Natural killer cell (primary cell): ENCODE measurements around the gene GYS2. TPM values are rescaled to one million over a fixed set of nuclear protein-coding genes. Genes with fewer than 3 reads are reported as not detected.

ENCODE experiments used
- ATAC-seq, 3 donors: fragments of 150-1000 bp in 2 of 3; fragments of 200-7000 bp in 1 of 3; cut with Tn5 transposase; 1 replicate in 1 of 3; 2 replicates in 2 of 3; pipeline ENCODE4 v1.10.0; 2021; ENCODE audit warnings: mild to moderate bottlenecking in 2 of 3, moderate library complexity in 2 of 3
- DNase-seq, 2 donors: peaks; one replicate each; pipeline versions ENCODE4 v3.0.0 to v3.0.0-alpha.2; 2013 to 2021; ENCODE audit warnings: mixed read lengths in 1 of 2
- H3K27ac ChIP-seq: one replicate; pipeline ENCODE4 v1.5.1; 2013; ENCODE audit warnings: mild to moderate bottlenecking, low read length
- H3K27me3 ChIP-seq: one replicate; pipeline ENCODE4 v1.6.1; 2013; ENCODE audit warnings: low read length; ENCODE audit not compliant: control insufficient read depth, insufficient read depth
- H3K36me3 ChIP-seq: one replicate; pipeline ENCODE4 v1.6.1; 2013; ENCODE audit warnings: low read length; ENCODE audit not compliant: control insufficient read depth, insufficient read depth
- H3K4me1 ChIP-seq: one replicate; pipeline ENCODE4 v1.6.1; 2013; ENCODE audit warnings: low read length; ENCODE audit not compliant: control insufficient read depth, insufficient read depth
- H3K4me3 ChIP-seq: one replicate; pipeline ENCODE4 v1.5.1; 2013; ENCODE audit warnings: low read length
- H3K9me3 ChIP-seq: one replicate; pipeline ENCODE4 v1.6.1; 2013; ENCODE audit warnings: low read length; ENCODE audit not compliant: control insufficient read depth, insufficient read depth
- H3K27ac Mint-ChIP-seq, 2 donors: one replicate each; pipeline ENCODE4 v1.8.0; 2022; ENCODE audit warnings: mild to moderate bottlenecking in 2 of 2, mixed read lengths in 2 of 2, moderate library complexity in 1 of 2
- H3K27me3 Mint-ChIP-seq, 2 donors: one replicate each; pipeline ENCODE4 v1.8.0; 2022; ENCODE audit warnings: low read depth in 2 of 2, mixed read lengths in 2 of 2
- H3K36me3 Mint-ChIP-seq: one replicate; pipeline ENCODE4 v1.8.0; 2022; ENCODE audit warnings: mixed read lengths
- H3K4me1 Mint-ChIP-seq, 2 donors: one replicate each; pipeline ENCODE4 v1.8.0; 2022; ENCODE audit warnings: mixed read lengths in 2 of 2
- H3K4me3 Mint-ChIP-seq: one replicate; pipeline ENCODE4 v1.8.0; 2022; ENCODE audit warnings: mild to moderate bottlenecking, moderate library complexity, mixed read lengths
- H3K9me3 Mint-ChIP-seq, 2 donors: one replicate each; pipeline ENCODE4 v1.8.0; 2022; ENCODE audit warnings: mixed read lengths in 2 of 2
- WGBS: methylation state at CpG from one replicate; pipeline ENCODE4 v1.1.7; 2013; ENCODE audit warnings: missing lambda C conversion rate; ENCODE audit not compliant: insufficient coverage; 5-methylcytosine and 5-hydroxymethylcytosine counted together
- intact Hi-C: fragments of 100-400 bp; cut with micrococcal nuclease; formaldehyde crosslinking; loops from one replicate; pipeline ENCODE4 v1.14.2; 2022
- total RNA-seq, 4 donors: library from RNA; stranded (reverse); fragments of 120-200 nt in 1 of 4; gene quantifications; one replicate each; pipeline versions ENCODE4 v1.2.3 to v1.2.4, GENCODE V29; 2013 to 2022
- TF ChIP-seq, protein P1 (sequence below): fragments of 200-600 bp; IDR thresholded peaks from one replicate; pipeline ENCODE4 v1.8.0; 2022; ENCODE audit warnings: antibody characterized with exemption

GYS2 gene
- total RNA-seq, 3 donors from 2014 or later (not counting 1 experiment from before 2014, with no cell fraction given) = not detected

DNA sequence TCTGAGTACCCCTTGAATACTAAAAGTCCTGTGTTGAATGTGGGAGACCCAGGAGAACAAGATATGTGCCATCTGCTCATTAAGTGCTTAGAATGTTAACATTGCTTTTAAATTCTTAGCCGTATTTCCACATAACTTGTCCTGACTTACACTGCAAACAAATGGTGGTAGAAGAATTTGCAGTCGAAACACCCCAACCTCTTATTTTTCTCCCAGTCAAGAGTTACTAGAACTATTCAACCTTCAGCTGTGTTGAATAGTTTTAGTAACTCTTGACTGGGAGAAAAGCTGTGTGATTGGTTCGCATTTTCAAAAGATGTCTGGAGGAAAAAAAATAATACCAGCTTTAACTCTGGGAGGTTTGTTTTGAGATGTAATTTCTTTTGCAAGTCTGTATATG is 86.2 kb downstream of the GYS2 start:
- 85% methylated on average over 1 of the region's 3 CpGs for WGBS
- Histone ChIP-seq H3K36me3 (peaks cover 39% of the 10 kb centered on the region), H3K4me1 (no peaks in the 10 kb centered on the region), H3K27me3 (no peaks in the 10 kb centered on the region), H3K27ac (no peak overlapping the region), H3K4me3 (no peak overlapping the region), H3K9me3 (no peaks in the 10 kb centered on the region)
- intact Hi-C loops = no loop called here
- H3K4me1 Mint-ChIP-seq = no peaks in the 10 kb centered on the region
- H3K27me3 Mint-ChIP-seq = no peaks in the 10 kb centered on the region
- ATAC-seq (no peak), DNase-seq (no peak)
- no peaks in the 10 kb centered on the region for H3K36me3 Mint-ChIP-seq
- no peak overlapping the region for H3K27ac Mint-ChIP-seq
- no peak overlapping the region for H3K4me3 Mint-ChIP-seq
- TF ChIP-seq, protein P1, sequence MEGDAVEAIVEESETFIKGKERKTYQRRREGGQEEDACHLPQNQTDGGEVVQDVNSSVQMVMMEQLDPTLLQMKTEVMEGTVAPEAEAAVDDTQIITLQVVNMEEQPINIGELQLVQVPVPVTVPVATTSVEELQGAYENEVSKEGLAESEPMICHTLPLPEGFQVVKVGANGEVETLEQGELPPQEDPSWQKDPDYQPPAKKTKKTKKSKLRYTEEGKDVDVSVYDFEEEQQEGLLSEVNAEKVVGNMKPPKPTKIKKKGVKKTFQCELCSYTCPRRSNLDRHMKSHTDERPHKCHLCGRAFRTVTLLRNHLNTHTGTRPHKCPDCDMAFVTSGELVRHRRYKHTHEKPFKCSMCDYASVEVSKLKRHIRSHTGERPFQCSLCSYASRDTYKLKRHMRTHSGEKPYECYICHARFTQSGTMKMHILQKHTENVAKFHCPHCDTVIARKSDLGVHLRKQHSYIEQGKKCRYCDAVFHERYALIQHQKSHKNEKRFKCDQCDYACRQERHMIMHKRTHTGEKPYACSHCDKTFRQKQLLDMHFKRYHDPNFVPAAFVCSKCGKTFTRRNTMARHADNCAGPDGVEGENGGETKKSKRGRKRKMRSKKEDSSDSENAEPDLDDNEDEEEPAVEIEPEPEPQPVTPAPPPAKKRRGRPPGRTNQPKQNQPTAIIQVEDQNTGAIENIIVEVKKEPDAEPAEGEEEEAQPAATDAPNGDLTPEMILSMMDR = no peak
- no peaks in the 10 kb centered on the region for H3K9me3 Mint-ChIP-seq

DNA sequence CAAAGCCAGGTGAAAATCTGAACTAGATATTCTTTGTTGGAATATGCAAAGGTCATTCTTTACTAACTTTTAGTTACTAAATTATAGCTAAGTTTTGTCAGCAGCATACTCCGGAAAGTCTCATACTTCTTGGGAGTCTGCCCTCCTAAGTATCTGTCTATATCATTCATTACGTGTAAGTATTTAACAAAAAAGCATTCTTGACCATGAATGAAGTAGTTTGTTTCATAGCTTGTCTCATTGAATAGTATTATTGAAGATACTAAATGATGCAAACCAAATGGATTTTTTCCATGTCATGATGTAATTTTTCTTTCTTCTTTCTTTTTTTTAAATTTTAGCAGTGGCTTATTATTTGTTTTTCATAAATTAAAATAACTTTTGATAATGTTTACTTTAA is 88.4 kb downstream of the GYS2 start:
- 100% methylated on average over 2 of the region's 2 CpGs for whole genome bisulfite sequencing
- Mint-ChIP-seq H3K9me3 (no peaks in the 10 kb centered on the region), H3K4me1 (no peaks in the 10 kb centered on the region), H3K27me3 (no peaks in the 10 kb centered on the region), H3K4me3 (no peak overlapping the region), H3K36me3 (no peaks in the 10 kb centered on the region), H3K27ac (no peak overlapping the region)
- ATAC-seq (no peak), DNase-seq (no peak)
- TF ChIP-seq, protein P1 = no peak
- no peaks in the 10 kb centered on the region for H3K9me3 ChIP-seq
- H3K4me1 ChIP-seq = no peaks in the 10 kb centered on the region
- no peak overlapping the region for H3K27ac ChIP-seq
- intact Hi-C loops = no loop called here
- H3K4me3 ChIP-seq = no peak overlapping the region
- H3K27me3 ChIP-seq = no peaks in the 10 kb centered on the region
- H3K36me3 ChIP-seq = peaks cover 57% of the 10 kb centered on the region

DNA sequence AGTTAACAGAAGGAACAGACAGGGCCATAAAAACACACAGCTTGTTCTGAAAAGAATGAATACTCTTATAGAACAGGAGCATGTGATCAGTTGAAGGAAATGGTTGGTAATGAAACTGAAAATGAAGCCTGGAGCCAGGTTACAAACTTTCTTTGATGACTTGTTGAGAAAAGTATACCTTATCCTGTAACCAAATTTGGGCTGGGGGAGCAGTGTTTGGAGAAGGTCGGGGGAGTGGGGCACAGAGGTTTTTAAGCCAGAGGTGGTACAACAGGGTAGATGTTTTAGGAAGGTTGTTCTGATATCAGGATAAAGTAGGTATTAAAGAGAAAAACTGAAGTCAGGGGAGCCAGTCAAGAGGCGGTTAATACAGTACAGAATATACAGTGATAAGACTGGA is 94.9 kb downstream of the GYS2 start:
- intact Hi-C loops = no loop called here
- peaks cover 8 to 21% of the 10 kb centered on the region in 2 donors for H3K4me1 Mint-ChIP-seq
- 29% methylated on average over 2 of the region's 2 CpGs for WGBS
- no peaks in the 10 kb centered on the region for H3K9me3 Mint-ChIP-seq
- DNase-seq = peak in 1 of 2 donors; percentile 51
- TF ChIP-seq, protein P1 = no peak
- H3K36me3 Mint-ChIP-seq = peaks cover 10% of the 10 kb centered on the region
- H3K27ac Mint-ChIP-seq = peak overlapping the region; percentile 74 to 81
- Histone ChIP-seq H3K27me3 (no peaks in the 10 kb centered on the region), H3K9me3 (no peaks in the 10 kb centered on the region), H3K27ac (peak overlapping the region; percentile 17), H3K36me3 (peaks cover 48% of the 10 kb centered on the region), H3K4me1 (peaks cover 3% of the 10 kb centered on the region), H3K4me3 (no peak overlapping the region)
- peak overlapping the region; percentile 26 for H3K4me3 Mint-ChIP-seq
- no peaks in the 10 kb centered on the region for H3K27me3 Mint-ChIP-seq
- ATAC-seq = peak; percentile 55 to 63 (median 55)

- no peaks in the 10 kb centered on the region for H3K27me3 Mint-ChIP-seq
- TF ChIP-seq, protein P1 = no peak
- DNase-seq = no peak
- no peak overlapping the region for H3K27ac ChIP-seq
- no peak overlapping the region for H3K4me3 ChIP-seq
- no peaks in the 10 kb centered on the region for H3K9me3 ChIP-seq
- intact Hi-C loops = no loop called here
- 90% methylated on average over 2 of the region's 2 CpGs for WGBS
- no peak overlapping the region for H3K4me3 Mint-ChIP-seq
- peaks cover 30% of the 10 kb centered on the region for H3K36me3 ChIP-seq
- peaks cover 10% of the 10 kb centered on the region for H3K36me3 Mint-ChIP-seq
- no peak overlapping the region for H3K27ac Mint-ChIP-seq
- H3K9me3 Mint-ChIP-seq = no peaks in the 10 kb centered on the region
- H3K27me3 ChIP-seq = no peaks in the 10 kb centered on the region
- peaks cover 24 to 37% of the 10 kb centered on the region in 2 donors for H3K4me1 Mint-ChIP-seq
- ATAC-seq = no peak
- H3K4me1 ChIP-seq = peaks cover 4% of the 10 kb centered on the region
These were observed 96.8 kb downstream of the GYS2 start for GRCh38 chr12:21507849-21508248.
